RWPE1 (cell line): Measurements from ENCODE around the gene LMX1A.

ENCODE experiments used
- CTCF ChIA-PET: fragments of 350-600 bp; sonication (Branson Sonifier 250); formaldehyde crosslinking; extraction: SDS; loops from one replicate; lab custom pipeline; 2021; lab: Yijun Ruan, JAX
- POLR2A ChIA-PET: fragments of 400-600 bp; formaldehyde crosslinking; extraction: SDS; loops from one replicate; lab custom pipeline; 2020; ENCODE audit warnings: antibody characterized with exemption; ENCODE audit not compliant: low non-redundant PET; lab: Yijun Ruan, JAX
- DNase-seq: peaks from one replicate; pipeline ENCODE4 v3.0.0; 2012; ENCODE audit warnings: low spot score
- H3K27ac ChIP-seq: fragments of 450-650 bp; 2 replicates; pipeline ENCODE4 v1.5.1; 2017
- CTCF ChIP-seq: fragments of 450-650 bp; conservative IDR thresholded peaks from 2 replicates; pipeline ENCODE4 v1.5.1; 2017; ENCODE audit warnings: low read depth, mild to moderate bottlenecking

The LMX1A gene

GRCh38 chr1:165381745-165382505, 25.4 kb upstream of the LMX1A start:
- H3K27ac ChIP-seq, result no peak overlapping the region
- POLR2A ChIA-PET, result no interaction called here
- CTCF ChIA-PET, result interaction anchor here (0.8 to 0.9 kb wide), 2 partner anchors 12 to 14 kb away, joined by 3 read pairs; no protein-coding TSS in a partner anchor
- no peak for TF ChIP-seq CTCF
- DNase-seq, result no peak

- no peak for TF ChIP-seq CTCF
- peak overlapping the region; percentile 98 for H3K27ac ChIP-seq
- CTCF ChIA-PET, result interaction anchor here (0.7 to 2.3 kb wide), 3 partner anchors 9 to 221 kb away, joined by 3 to 14 read pairs (median 3); no protein-coding TSS in a partner anchor
- DNase-seq, result no peak
- POLR2A ChIA-PET, result no interaction called here
Observed at GRCh38 chr1:165376811-165377311, 20.3 kb upstream of the LMX1A start.

GRCh38 chr1:165376041-165376810, 19.7 kb upstream of the LMX1A start:
- TF ChIP-seq CTCF, result no peak
- CTCF ChIA-PET, result interaction anchor here (0.7 to 2.3 kb wide), 4 partner anchors 9 to 257 kb away, joined by 3 to 14 read pairs (median 3); no protein-coding TSS in a partner anchor
- DNase-seq, result peak; percentile 51
- H3K27ac ChIP-seq, result peak overlapping the region; percentile 98
- POLR2A ChIA-PET, result no interaction called here

- ChIA-PET CTCF (interaction anchor here (1.1 to 2.3 kb wide), 2 partner anchors 8 to 256 kb away, joined by 3 to 14 read pairs; no protein-coding TSS in a partner anchor), POLR2A (no interaction called here)
- no peak for DNase-seq
Observed at GRCh38 chr1:165375623-165376022, 19.1 kb upstream of the LMX1A start.

GRCh38 chr1:165371588-165372225, 15.2 kb upstream of the LMX1A start:
- H3K27ac ChIP-seq, result no peak overlapping the region
- POLR2A ChIA-PET, result no interaction called here
- no peak for TF ChIP-seq CTCF
- CTCF ChIA-PET, result no interaction called here
- DNase-seq, result no peak

More at GRCh38 chr1:165375623-165376022, 19.1 kb upstream of the LMX1A start:
- TF ChIP-seq CTCF, result no peak
- peak overlapping the region; percentile 98 for H3K27ac ChIP-seq
